ENCODE measurements around the gene PDE11A. TPM values are rescaled to one million over a fixed set of nuclear protein-coding genes. Genes with fewer than 3 reads are reported as not detected.

The PDE11A gene
- total and polyA plus RNA-seq, 2 experiments from 2014 or later, result 0.08 to 0.73 TPM

DNA sequence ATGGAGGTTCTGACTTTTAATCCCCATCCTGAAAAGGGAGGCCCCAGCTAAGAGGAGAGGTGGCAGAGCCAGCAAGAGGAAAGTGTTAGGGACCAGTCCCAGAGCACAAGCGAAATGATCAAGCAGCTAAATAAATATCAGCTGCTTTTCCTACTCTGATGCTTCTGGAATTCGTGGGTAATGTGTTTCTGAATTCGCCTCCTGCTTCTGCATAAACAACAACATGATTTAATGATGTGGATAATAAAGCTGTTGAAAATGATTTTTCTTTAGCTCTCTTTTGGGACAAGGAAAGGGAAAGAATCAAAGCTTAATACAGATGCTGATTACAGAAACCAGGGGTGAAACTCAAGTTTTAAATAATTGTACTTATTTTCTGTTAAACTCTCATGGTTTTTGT, 329.7 kb downstream of the PDE11A start:
- Histone ChIP-seq H3K4me3 (no peak overlapping the region), H3K27me3 (ENCODE audit: insufficient read depth) (peaks cover 5% of the 10 kb centered on the region; the same call in 1 of the 2 replicates), H4K20me1 (replicated peaks; ENCODE audit: insufficient read depth) (peaks cover 5% of the 10 kb centered on the region), H3K4me2 (no peak overlapping the region), H3K36me3 (ENCODE audit: insufficient read depth) (no peaks in the 10 kb centered on the region), H3K9me2 (ENCODE audit: insufficient read depth) (no peaks in the 10 kb centered on the region), H3K79me2 (replicated peaks; ENCODE audit: insufficient read depth) (no peaks in the 10 kb centered on the region), H3K4me1 (ENCODE audit: insufficient read depth) (no peaks in the 10 kb centered on the region), H3F3A (replicated peaks; ENCODE audit: low read depth) (no peaks in the 10 kb centered on the region), H2AFZ (no peak overlapping the region), H3K27ac (ENCODE audit: low read depth) (no peak overlapping the region)
- TF ChIP-seq EZH2phosphoT487 (IDR thresholded peaks at IDR 0.05; ENCODE audit: unreplicated experiment) (no peak), JUNB (IDR thresholded peaks at IDR 0.05; ENCODE audit: unreplicated experiment) (no peak), ZNF114 (CRISPR knock-in tag; IDR thresholded peaks at IDR 0.05) (no peak)
- Mint-ChIP-seq H3K27ac (no peak overlapping the region), H3K4me3 (no peak overlapping the region), H3K27me3 (ENCODE audit: insufficient read depth, low read depth, poor library complexity) (no peaks in the 10 kb centered on the region), H3K4me1 (no peaks in the 10 kb centered on the region), H3K9me3 (no peaks in the 10 kb centered on the region), H3K36me3 (ENCODE audit: low read depth) (no peaks in the 10 kb centered on the region)
- ATAC-seq, result no peak
- DNase-seq (ENCODE audit: low spot score), result no peak

DNA sequence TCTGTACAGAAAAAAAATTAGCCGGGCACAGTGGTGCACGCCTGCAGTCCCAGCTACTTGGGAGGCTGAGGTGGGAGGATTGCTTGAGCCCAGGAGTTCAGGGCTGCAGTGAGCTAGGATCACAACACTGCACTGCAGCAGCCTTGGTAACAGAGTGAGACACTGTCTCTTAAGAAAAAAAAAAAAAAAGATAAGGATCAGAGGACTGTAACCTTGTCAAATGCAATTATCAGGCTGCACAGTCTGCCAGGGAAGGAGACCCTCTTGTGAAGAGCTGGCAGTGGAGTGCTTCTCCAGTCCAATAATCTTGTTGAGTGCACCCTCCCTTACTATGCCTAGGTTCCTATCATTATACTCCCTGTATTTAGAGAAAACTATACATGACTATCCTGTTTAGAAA, 330.7 kb downstream of the PDE11A start:
- peaks cover 5% of the 10 kb centered on the region for H4K20me1 ChIP-seq (replicated peaks; ENCODE audit: insufficient read depth)
- no peak overlapping the region for H3K4me3 ChIP-seq
- H3K27ac ChIP-seq (ENCODE audit: low read depth), result no peak overlapping the region
- no peak overlapping the region for H3K27ac Mint-ChIP-seq
- ATAC-seq (no peak), DNase-seq (ENCODE audit: low spot score) (no peak)
- H2AFZ ChIP-seq, result no peak overlapping the region
- H3K4me2 ChIP-seq, result no peak overlapping the region
- H3K9me2 ChIP-seq (ENCODE audit: insufficient read depth), result no peaks in the 10 kb centered on the region
- no peaks in the 10 kb centered on the region for H3K4me1 ChIP-seq (ENCODE audit: insufficient read depth)
- H3F3A ChIP-seq (replicated peaks; ENCODE audit: low read depth), result no peaks in the 10 kb centered on the region
- no peaks in the 10 kb centered on the region for H3K9me3 Mint-ChIP-seq
- H3K27me3 ChIP-seq (ENCODE audit: insufficient read depth), result peaks cover 5% of the 10 kb centered on the region; the same call in 1 of the 2 replicates
- H3K79me2 ChIP-seq (replicated peaks; ENCODE audit: insufficient read depth), result no peaks in the 10 kb centered on the region
- no peaks in the 10 kb centered on the region for H3K27me3 Mint-ChIP-seq (ENCODE audit: insufficient read depth, low read depth, poor library complexity)
- H3K36me3 Mint-ChIP-seq (ENCODE audit: low read depth), result no peaks in the 10 kb centered on the region
- H3K4me3 Mint-ChIP-seq, result no peak overlapping the region
- no peaks in the 10 kb centered on the region for H3K36me3 ChIP-seq (ENCODE audit: insufficient read depth)
- H3K4me1 Mint-ChIP-seq, result no peaks in the 10 kb centered on the region
- TF ChIP-seq JUNB (IDR thresholded peaks at IDR 0.05; ENCODE audit: unreplicated experiment), result no peak
- no peak for TF ChIP-seq EZH2phosphoT487 (IDR thresholded peaks at IDR 0.05; ENCODE audit: unreplicated experiment)
- TF ChIP-seq ZNF114 (CRISPR knock-in tag; IDR thresholded peaks at IDR 0.05), result no peak
- no peak for TF ChIP-seq POLR2AphosphoS5 (IDR thresholded peaks at IDR 0.05; ENCODE audit: low read depth)
- TF ChIP-seq NANOG (IDR thresholded peaks at IDR 0.05; ENCODE audit: borderline replicate concordance), result no peak
- TF ChIP-seq, protein P1, sequence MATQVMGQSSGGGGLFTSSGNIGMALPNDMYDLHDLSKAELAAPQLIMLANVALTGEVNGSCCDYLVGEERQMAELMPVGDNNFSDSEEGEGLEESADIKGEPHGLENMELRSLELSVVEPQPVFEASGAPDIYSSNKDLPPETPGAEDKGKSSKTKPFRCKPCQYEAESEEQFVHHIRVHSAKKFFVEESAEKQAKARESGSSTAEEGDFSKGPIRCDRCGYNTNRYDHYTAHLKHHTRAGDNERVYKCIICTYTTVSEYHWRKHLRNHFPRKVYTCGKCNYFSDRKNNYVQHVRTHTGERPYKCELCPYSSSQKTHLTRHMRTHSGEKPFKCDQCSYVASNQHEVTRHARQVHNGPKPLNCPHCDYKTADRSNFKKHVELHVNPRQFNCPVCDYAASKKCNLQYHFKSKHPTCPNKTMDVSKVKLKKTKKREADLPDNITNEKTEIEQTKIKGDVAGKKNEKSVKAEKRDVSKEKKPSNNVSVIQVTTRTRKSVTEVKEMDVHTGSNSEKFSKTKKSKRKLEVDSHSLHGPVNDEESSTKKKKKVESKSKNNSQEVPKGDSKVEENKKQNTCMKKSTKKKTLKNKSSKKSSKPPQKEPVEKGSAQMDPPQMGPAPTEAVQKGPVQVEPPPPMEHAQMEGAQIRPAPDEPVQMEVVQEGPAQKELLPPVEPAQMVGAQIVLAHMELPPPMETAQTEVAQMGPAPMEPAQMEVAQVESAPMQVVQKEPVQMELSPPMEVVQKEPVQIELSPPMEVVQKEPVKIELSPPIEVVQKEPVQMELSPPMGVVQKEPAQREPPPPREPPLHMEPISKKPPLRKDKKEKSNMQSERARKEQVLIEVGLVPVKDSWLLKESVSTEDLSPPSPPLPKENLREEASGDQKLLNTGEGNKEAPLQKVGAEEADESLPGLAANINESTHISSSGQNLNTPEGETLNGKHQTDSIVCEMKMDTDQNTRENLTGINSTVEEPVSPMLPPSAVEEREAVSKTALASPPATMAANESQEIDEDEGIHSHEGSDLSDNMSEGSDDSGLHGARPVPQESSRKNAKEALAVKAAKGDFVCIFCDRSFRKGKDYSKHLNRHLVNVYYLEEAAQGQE (IDR thresholded peaks at IDR 0.05; ENCODE audit: unreplicated experiment), result no peak
- TF ChIP-seq STAT1 (IDR thresholded peaks at IDR 0.05; ENCODE audit: unreplicated experiment), result no peak
- TF ChIP-seq, protein P2, sequence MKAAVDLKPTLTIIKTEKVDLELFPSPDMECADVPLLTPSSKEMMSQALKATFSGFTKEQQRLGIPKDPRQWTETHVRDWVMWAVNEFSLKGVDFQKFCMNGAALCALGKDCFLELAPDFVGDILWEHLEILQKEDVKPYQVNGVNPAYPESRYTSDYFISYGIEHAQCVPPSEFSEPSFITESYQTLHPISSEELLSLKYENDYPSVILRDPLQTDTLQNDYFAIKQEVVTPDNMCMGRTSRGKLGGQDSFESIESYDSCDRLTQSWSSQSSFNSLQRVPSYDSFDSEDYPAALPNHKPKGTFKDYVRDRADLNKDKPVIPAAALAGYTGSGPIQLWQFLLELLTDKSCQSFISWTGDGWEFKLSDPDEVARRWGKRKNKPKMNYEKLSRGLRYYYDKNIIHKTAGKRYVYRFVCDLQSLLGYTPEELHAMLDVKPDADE (IDR thresholded peaks at IDR 0.05), result no peak
- TF ChIP-seq, protein P3, sequence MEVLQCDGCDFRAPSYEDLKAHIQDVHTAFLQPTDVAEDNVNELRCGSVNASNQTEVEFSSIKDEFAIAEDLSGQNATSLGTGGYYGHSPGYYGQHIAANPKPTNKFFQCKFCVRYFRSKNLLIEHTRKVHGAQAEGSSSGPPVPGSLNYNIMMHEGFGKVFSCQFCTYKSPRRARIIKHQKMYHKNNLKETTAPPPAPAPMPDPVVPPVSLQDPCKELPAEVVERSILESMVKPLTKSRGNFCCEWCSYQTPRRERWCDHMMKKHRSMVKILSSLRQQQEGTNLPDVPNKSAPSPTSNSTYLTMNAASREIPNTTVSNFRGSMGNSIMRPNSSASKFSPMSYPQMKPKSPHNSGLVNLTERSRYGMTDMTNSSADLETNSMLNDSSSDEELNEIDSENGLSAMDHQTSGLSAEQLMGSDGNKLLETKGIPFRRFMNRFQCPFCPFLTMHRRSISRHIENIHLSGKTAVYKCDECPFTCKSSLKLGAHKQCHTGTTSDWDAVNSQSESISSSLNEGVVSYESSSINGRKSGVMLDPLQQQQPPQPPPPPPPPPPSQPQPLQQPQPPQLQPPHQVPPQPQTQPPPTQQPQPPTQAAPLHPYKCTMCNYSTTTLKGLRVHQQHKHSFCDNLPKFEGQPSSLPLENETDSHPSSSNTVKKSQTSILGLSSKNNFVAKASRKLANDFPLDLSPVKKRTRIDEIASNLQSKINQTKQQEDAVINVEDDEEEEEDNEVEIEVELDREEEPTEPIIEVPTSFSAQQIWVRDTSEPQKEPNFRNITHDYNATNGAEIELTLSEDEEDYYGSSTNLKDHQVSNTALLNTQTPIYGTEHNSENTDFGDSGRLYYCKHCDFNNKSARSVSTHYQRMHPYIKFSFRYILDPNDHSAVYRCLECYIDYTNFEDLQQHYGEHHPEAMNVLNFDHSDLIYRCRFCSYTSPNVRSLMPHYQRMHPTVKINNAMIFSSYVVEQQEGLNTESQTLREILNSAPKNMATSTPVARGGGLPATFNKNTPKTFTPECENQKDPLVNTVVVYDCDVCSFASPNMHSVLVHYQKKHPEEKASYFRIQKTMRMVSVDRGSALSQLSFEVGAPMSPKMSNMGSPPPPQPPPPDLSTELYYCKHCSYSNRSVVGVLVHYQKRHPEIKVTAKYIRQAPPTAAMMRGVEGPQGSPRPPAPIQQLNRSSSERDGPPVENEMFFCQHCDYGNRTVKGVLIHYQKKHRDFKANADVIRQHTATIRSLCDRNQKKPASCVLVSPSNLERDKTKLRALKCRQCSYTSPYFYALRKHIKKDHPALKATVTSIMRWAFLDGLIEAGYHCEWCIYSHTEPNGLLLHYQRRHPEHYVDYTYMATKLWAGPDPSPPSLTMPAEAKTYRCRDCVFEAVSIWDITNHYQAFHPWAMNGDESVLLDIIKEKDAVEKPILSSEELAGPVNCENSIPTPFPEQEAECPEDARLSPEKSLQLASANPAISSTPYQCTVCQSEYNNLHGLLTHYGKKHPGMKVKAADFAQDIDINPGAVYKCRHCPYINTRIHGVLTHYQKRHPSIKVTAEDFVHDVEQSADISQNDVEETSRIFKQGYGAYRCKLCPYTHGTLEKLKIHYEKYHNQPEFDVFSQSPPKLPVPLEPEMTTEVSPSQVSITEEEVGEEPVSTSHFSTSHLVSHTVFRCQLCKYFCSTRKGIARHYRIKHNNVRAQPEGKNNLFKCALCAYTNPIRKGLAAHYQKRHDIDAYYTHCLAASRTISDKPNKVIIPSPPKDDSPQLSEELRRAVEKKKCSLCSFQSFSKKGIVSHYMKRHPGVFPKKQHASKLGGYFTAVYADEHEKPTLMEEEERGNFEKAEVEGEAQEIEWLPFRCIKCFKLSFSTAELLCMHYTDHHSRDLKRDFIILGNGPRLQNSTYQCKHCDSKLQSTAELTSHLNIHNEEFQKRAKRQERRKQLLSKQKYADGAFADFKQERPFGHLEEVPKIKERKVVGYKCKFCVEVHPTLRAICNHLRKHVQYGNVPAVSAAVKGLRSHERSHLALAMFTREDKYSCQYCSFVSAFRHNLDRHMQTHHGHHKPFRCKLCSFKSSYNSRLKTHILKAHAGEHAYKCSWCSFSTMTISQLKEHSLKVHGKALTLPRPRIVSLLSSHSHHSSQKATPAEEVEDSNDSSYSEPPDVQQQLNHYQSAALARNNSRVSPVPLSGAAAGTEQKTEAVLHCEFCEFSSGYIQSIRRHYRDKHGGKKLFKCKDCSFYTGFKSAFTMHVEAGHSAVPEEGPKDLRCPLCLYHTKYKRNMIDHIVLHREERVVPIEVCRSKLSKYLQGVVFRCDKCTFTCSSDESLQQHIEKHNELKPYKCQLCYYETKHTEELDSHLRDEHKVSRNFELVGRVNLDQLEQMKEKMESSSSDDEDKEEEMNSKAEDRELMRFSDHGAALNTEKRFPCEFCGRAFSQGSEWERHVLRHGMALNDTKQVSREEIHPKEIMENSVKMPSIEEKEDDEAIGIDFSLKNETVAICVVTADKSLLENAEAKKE (CRISPR knock-in tag; IDR thresholded peaks at IDR 0.05), result no peak
- TF ChIP-seq EZH2 (IDR thresholded peaks at IDR 0.05; ENCODE audit: low read depth, unreplicated experiment), result no peak
